Liver (tissue), 3 donors: ENCODE results near the gene LRRC55.

Experiments used
- CTCF ChIP-seq: fragments of 150-350 bp; IDR thresholded peaks from 2 replicates; pipeline ENCODE4 v1.5.1; 2017; ENCODE audit warnings: improper control_type of control experiment, low read depth, low read length; ENCODE audit not compliant: missing input control
- FOXA1 ChIP-seq: IDR thresholded peaks from 2 replicates; pipeline ENCODE4 v1.6.1; 2016; ENCODE audit warnings: antibody characterized with exemption
- GABPA ChIP-seq, 2 donors: IDR thresholded peaks in 1 of 2; conservative IDR thresholded peaks in 1 of 2; 2 replicates each; pipeline ENCODE4 v1.6.1; 2016; ENCODE audit warnings: antibody characterized with exemption in 2 of 2, mild to moderate bottlenecking in 1 of 2, moderate library complexity in 1 of 2
- HNF4A ChIP-seq, 2 donors: conservative IDR thresholded peaks; 2 replicates each; pipeline ENCODE4 v1.6.1; 2016; ENCODE audit warnings: antibody characterized with exemption in 2 of 2, mild to moderate bottlenecking in 2 of 2
- RAD21 ChIP-seq, 2 donors: IDR thresholded peaks; 2 replicates each; pipeline ENCODE4 v1.6.1; 2016; ENCODE audit warnings: antibody characterized with exemption in 2 of 2, mild to moderate bottlenecking in 2 of 2
- SP1 ChIP-seq: IDR thresholded peaks from 2 replicates; pipeline ENCODE4 v1.6.1; 2018; ENCODE audit warnings: antibody characterized with exemption, mild to moderate bottlenecking
- TAF1 ChIP-seq: conservative IDR thresholded peaks from 2 replicates; pipeline ENCODE4 v1.6.1; 2016; ENCODE audit warnings: antibody characterized with exemption, mild to moderate bottlenecking
- YY1 ChIP-seq: IDR thresholded peaks from 2 replicates; pipeline ENCODE4 v1.6.1; 2016; ENCODE audit warnings: antibody characterized with exemption, mild to moderate bottlenecking
- ZBTB33 ChIP-seq: IDR thresholded peaks from 2 replicates; pipeline ENCODE4 v1.6.1; 2016; ENCODE audit warnings: antibody characterized with exemption
- TF ChIP-seq, protein P1 (sequence below): IDR thresholded peaks from 2 replicates; pipeline ENCODE4 v1.6.1; 2016; ENCODE audit warnings: antibody characterized with exemption
- TF ChIP-seq, protein P2 (sequence below): IDR thresholded peaks from 2 replicates; pipeline ENCODE4 v1.6.1; 2016; ENCODE audit warnings: antibody characterized with exemption
- TF ChIP-seq, protein P3 (sequence below): IDR thresholded peaks from 2 replicates; pipeline ENCODE4 v1.6.1; 2016; ENCODE audit warnings: antibody characterized with exemption, mild to moderate bottlenecking
- donor health status: healthy.
- donor health status: healthy.

GRCh38 chr11:57202281-57202680 lies 20.5 kb downstream of the LRRC55 start:
- TF ChIP-seq CTCF (no peak), GABPA (IDR thresholded peaks at IDR 0.05 in 1 of 2, conservative IDR thresholded peaks at IDR 0.05 in 1 of 2) (no peak), YY1 (no peak), FOXA1 (no peak), SP1 (no peak), TAF1 (no peak), RAD21 (IDR thresholded peaks at IDR 0.05) (no peak), ZBTB33 (no peak), HNF4A (conservative IDR thresholded peaks at IDR 0.05) (no peak)
- TF ChIP-seq, protein P1, sequence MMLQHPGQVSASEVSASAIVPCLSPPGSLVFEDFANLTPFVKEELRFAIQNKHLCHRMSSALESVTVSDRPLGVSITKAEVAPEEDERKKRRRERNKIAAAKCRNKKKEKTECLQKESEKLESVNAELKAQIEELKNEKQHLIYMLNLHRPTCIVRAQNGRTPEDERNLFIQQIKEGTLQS = no peak
- TF ChIP-seq, protein P2, sequence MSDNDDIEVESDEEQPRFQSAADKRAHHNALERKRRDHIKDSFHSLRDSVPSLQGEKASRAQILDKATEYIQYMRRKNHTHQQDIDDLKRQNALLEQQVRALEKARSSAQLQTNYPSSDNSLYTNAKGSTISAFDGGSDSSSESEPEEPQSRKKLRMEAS = no peak
- TF ChIP-seq, protein P3, sequence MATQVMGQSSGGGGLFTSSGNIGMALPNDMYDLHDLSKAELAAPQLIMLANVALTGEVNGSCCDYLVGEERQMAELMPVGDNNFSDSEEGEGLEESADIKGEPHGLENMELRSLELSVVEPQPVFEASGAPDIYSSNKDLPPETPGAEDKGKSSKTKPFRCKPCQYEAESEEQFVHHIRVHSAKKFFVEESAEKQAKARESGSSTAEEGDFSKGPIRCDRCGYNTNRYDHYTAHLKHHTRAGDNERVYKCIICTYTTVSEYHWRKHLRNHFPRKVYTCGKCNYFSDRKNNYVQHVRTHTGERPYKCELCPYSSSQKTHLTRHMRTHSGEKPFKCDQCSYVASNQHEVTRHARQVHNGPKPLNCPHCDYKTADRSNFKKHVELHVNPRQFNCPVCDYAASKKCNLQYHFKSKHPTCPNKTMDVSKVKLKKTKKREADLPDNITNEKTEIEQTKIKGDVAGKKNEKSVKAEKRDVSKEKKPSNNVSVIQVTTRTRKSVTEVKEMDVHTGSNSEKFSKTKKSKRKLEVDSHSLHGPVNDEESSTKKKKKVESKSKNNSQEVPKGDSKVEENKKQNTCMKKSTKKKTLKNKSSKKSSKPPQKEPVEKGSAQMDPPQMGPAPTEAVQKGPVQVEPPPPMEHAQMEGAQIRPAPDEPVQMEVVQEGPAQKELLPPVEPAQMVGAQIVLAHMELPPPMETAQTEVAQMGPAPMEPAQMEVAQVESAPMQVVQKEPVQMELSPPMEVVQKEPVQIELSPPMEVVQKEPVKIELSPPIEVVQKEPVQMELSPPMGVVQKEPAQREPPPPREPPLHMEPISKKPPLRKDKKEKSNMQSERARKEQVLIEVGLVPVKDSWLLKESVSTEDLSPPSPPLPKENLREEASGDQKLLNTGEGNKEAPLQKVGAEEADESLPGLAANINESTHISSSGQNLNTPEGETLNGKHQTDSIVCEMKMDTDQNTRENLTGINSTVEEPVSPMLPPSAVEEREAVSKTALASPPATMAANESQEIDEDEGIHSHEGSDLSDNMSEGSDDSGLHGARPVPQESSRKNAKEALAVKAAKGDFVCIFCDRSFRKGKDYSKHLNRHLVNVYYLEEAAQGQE = no peak
